ENCODE measurements around the gene SUN5.

Gene SUN5

GRCh38 chr20:33026779-33027759 lies 22.8 kb upstream of the SUN5 start:
- no peak for DNase-seq

- DNase-seq, result no peak
Measured at GRCh38 chr20:33026072-33026778, 22.0 kb upstream of the SUN5 start.

GRCh38 chr20:33025318-33025876 lies 21.2 kb upstream of the SUN5 start:
- DNase-seq, result no peak

GRCh38 chr20:33024609-33025317 lies 20.5 kb upstream of the SUN5 start:
- DNase-seq, result no peak

GRCh38 chr20:33024243-33024560 lies 20.0 kb upstream of the SUN5 start:
- no peak for DNase-seq

- DNase-seq, result no peak
Measured at GRCh38 chr20:33023439-33024242, 19.4 kb upstream of the SUN5 start.

- no peak for DNase-seq
Measured at GRCh38 chr20:33022694-33023438, 18.6 kb upstream of the SUN5 start.

- no peak for DNase-seq
Measured at GRCh38 chr20:33022289-33022688, 18.1 kb upstream of the SUN5 start.

GRCh38 chr20:33021879-33022278 lies 17.6 kb upstream of the SUN5 start:
- no peak for DNase-seq

- no peak for DNase-seq
Measured at GRCh38 chr20:33020278-33021161, 16.3 kb upstream of the SUN5 start.

GRCh38 chr20:33019465-33020277 lies 15.4 kb upstream of the SUN5 start:
- no peak for DNase-seq

- no peak for DNase-seq
Measured at GRCh38 chr20:33018169-33018931, 14.1 kb upstream of the SUN5 start.

- no peak for DNase-seq
Measured at GRCh38 chr20:33017542-33017941, 13.3 kb upstream of the SUN5 start.

GRCh38 chr20:33016581-33017109 lies 12.4 kb upstream of the SUN5 start:
- no peak for DNase-seq

GRCh38 chr20:33015700-33016580 lies 11.7 kb upstream of the SUN5 start:
- no peak for DNase-seq

GRCh38 chr20:33015114-33015484 lies 10.9 kb upstream of the SUN5 start:
- no peak for DNase-seq

GRCh38 chr20:33014336-33015113 lies 10.3 kb upstream of the SUN5 start:
- DNase-seq, result no peak

Measured in fibroblast of skin of right quadriceps (primary cell).